ENCODE measurements around the gene LZTFL1.

The LZTFL1 gene, protein sequence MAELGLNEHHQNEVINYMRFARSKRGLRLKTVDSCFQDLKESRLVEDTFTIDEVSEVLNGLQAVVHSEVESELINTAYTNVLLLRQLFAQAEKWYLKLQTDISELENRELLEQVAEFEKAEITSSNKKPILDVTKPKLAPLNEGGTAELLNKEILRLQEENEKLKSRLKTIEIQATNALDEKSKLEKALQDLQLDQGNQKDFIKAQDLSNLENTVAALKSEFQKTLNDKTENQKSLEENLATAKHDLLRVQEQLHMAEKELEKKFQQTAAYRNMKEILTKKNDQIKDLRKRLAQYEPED

DNA sequence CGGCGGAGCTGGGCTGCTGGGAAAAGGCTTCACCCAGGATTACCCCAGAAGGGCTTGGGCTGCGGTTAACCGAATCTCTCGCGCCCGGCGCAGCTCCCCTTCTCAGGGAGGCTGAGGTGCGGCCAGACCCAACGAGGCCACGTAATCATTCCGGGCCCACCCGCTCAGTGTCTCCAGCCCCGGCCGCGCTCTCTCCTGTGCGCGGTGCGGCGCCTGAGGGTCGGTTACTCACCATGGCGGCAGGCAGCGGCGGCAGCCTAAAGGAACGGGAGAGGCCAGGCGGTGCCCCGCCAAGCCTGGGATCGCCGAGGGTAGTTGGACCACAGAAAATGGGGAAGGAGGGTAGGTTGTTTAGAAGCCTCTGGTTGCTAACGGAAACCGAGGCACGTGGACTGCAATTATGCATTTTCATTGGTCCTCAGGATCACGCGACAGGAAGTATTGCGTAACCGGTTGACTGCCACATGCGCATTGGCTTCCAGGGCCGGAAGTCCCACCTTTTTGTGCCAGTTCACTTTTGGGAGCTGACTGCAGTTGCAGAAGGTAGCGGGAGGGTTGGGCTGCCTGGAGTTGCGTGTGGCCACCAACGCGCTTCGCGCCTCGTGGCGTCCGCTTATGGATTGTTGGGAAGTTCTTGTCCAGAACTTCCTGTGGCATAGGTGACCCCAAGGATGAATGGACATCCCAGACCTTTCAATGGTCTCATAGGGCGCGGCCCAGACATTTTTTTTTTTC, at the start of gene LZTFL1:
LZTFL1 (minus strand) TSS at position 363 of the 735 bp plus-strand sequence; CDS start at position 235, 128 bp downstream.
- peak; percentile 58 to 82 (median 70) for DNase-seq

DNA sequence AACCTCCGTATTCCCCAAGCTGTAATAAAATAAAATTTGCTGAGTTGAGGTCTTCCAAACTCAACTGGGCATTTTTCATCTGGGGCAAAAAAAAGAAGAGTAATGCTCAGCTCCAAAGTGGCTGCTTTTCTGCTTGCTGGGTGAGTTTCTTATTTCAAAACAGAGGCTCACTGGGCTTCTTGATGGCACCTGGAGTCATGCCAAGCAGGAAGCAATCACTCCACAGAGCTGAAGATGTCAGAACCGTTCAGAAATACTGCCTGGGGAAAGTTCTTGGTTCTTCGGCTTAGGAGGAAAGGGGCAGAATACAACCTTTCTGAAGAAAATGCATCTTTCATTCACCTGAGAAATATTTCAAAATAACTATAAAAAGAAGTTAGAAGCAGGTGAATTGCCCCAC, 48.5 kb upstream of the LZTFL1 start:
- peak in 1 of 4 experiments; percentile 14 for DNase-seq

- no peak for DNase-seq
Measured at GRCh38 chr3:45889337-45889736, 47.4 kb upstream of the LZTFL1 start.

GRCh38 chr3:45887759-45888511, 46.0 kb upstream of the LZTFL1 start:
- DNase-seq = no peak

- no peak for DNase-seq
Measured at GRCh38 chr3:45887285-45887684, 45.4 kb upstream of the LZTFL1 start.

DNA sequence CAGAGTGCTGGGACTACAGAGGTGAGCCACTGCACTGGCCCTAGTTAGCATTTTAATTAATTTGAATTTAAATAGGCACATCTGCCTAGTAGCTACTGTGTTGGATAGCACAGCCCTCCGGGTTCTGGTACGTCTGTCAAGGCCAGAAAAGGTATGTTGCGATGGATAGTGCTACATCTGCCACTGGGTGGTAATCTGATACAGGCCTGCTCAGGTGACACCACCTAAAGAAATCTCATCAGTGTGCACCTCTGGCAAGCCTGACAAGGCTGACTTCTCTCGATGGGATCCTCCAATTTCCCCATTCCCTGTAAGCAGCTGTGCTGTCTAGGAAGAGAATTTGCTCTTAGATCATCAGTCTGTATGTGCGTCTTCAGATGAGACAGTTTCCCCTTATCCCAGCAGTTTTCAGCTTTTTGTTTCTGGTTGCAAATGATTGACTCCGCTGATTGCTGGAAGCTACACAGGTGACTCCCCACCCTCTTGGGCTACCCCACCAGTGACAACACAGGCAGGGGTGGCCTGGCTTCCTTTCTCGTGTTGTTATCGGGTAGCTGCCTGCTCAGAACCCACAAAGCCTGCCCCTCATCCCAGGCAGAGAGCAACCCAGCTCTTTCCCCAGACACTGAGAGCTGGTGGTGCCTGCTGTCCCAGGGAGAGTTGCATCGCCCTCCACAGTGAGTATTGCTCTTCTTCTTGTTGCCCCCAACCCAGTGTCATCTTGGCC, 44.2 kb upstream of the LZTFL1 start, which contains the start of gene CCR9:
CCR9 (plus strand) TSS at position 565 of the 727 bp plus-strand sequence. CDS start 8,391 bp downstream, outside the sequence.
- DNase-seq = no peak

DNA sequence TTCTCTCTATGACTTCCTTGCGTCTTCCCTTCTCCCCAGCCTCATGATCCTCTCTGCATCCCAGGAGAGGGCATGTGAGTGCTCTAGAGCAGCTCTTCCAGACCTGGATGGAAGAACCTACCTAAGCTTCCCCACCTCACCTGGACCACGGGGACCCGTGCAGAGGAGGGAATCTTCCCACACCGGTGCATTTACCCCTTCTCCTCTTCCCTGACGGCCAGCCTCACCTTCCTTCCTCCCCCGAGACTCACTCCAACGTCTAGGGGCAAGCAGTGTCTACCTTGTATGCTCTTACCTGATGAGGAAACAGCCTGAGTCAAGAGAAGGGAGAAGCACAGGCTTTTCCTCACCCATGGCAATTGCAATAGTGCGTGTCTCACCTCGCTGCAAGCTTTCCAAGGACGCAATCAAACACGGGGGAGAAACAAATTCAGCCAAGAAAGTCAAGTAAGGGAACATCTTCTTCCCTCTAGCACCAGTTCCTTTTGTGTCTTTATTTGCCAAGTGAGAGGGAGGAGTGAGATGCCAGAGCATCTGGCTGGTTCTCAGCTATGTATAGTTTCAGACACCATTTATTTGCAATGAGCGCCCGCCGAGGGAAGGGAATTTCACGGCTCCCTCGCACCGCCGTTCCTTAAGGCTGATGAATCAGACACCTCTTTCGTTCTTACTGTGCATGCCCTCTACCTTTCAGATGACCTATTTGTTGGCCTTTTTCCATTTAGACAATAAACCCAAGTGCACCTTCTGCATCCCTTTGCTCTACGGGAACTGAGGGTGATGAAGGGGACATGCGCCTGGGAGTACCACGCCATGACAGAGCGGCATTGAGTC, 42.7 kb upstream of the LZTFL1 start:
- no peak for DNase-seq

GRCh38 chr3:45881078-45882022, 39.4 kb upstream of the LZTFL1 start:
- DNase-seq = peak in 1 of 4 experiments; percentile 6

DNA sequence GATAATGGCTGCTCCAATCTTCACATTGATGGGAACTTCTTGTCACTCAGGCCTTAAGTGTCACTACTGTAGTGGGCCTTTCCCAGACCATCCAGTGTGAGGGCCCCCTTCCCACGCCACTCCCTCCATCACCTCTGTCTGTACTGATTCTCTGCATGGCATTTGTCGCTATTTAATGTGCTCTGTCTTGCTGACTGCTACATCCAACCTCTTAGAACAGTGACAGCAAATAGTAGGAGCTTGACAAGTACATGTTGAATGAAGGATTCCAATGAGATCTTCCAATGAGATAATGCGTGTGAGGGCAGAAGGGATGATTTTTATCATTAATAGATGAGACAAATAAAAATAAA, 38.8 kb upstream of the LZTFL1 start:
- no peak for DNase-seq

DNA sequence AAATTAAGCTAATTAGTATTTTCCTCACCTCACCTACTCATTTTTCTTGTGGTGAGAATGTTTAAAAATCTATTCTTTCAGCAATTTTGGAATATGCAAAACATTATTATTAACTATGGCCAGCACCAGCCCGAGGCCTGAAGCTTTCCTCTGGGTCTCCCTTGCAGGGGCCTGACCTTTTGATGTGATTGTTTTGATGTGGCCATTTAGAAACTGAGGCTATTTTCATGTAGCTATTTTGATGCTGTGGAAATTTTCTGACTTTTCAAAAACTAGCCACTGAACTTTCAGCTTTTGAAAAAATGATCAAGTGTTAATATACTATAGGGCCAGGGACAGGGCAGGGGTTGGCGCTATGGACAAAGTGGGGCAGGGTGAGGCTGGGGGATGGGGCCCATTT, 36.2 kb upstream of the LZTFL1 start:
- no peak for DNase-seq

- DNase-seq = no peak
Measured at GRCh38 chr3:45874677-45875346, 32.9 kb upstream of the LZTFL1 start.

- DNase-seq = no peak
Measured at GRCh38 chr3:45873638-45874037, 31.7 kb upstream of the LZTFL1 start.

DNA sequence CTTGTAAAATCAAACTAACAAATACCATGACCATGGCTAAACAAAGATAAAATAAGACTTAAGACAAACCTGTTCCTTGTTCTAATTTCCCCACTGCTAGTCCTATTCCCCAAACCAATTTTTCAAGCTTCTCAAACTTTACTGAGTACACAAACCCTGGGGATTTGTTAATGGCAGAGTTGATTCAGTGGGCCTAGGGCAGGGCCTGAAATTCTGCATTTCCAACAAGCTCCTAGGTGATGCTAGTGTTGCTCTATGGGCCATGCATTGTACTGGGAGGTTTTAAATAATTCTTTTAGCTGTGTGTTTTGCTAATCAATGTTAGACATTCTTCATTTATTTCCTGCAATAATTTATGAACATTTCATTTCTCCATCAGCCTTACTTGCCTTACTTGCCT, 31.1 kb upstream of the LZTFL1 start:
- no peak for DNase-seq

DNA sequence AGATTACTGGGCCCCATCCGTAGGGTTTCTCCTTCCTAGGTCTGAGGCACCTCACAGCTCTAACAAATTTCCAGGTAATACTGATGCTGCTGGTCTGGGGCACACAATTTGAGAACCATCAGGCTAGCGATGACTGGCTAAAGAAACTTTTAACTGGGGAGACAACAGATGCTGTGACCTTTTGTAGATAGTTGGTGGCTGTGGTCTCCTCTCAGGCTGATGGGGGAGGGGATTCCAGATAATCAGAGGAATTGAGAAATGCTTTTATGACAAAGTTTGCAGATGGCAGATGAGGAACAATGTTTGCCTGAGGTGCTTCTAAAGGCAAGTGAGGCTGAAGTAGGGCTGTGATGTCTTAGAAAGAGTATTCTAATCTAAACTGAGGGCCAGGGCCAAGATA, 30.6 kb upstream of the LZTFL1 start:
- no peak for DNase-seq

- no peak for DNase-seq
Measured at GRCh38 chr3:45871780-45872179, 29.9 kb upstream of the LZTFL1 start.

GRCh38 chr3:45870099-45870498, 28.2 kb upstream of the LZTFL1 start:
- peak in 2 of 4 experiments; percentile 23 to 56 for DNase-seq

GRCh38 chr3:45869638-45870037, 27.7 kb upstream of the LZTFL1 start:
- DNase-seq = no peak

DNA sequence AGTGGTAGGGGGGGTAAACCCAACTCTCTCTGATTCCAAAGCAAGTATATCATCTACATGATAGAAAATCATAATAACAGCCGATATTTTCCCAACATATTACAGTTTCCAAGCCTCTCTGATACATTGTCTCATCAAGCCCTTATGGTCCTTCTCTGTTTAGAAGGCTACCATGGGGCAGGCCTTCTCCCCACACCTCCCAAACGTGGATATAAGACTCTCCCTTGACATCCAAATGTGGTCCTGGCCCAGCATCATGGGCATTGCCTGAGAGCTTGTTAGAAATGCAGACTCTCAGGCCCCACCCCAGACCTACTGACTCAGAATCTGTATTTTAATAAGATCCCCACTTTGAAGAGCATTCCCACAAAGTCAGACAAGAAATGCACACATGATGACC, 26.7 kb upstream of the LZTFL1 start:
- no peak for DNase-seq

- DNase-seq = no peak
Measured at GRCh38 chr3:45868213-45868612, 26.3 kb upstream of the LZTFL1 start.

- no peak for DNase-seq
Measured at GRCh38 chr3:45865563-45865962, 23.6 kb upstream of the LZTFL1 start.
